GM18909 (cell line): ENCODE data around the gene CLEC9A.

Source experiments
- ATAC-seq: cut with Tn5 transposase; IDR thresholded peaks from one replicate; pipeline ENCODE4 v1.9.1; 2021; ENCODE audit warnings: mild to moderate bottlenecking; ENCODE audit not compliant: unreplicated experiment, poor library complexity

CLEC9A gene

GRCh38 chr12:10065241-10065640 is 34.8 kb downstream of the CLEC9A start:
- no peak for ATAC-seq

- no peak for ATAC-seq
Measured at GRCh38 chr12:10067264-10067663, 36.8 kb downstream of the CLEC9A start.

DNA sequence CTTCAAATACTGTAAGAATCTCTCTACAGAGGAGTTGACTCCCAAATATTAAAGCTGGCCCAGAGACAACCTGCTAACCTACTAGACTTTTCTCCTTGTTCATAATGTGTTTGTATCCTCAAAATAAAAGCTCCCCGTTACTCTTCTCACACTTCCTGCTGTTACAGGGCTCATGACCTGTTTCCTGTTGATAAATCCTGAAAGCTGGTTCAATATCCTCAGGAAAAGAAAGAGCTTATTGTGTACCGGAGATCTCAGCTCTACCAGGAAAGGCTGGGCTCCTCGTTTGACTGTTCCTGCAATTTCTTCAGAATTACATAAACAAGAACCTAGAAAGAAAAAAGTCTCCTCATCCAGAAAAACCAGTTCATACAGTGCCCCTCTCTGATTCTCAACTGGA is 37.5 kb downstream of the CLEC9A start:
- no peak for ATAC-seq

DNA sequence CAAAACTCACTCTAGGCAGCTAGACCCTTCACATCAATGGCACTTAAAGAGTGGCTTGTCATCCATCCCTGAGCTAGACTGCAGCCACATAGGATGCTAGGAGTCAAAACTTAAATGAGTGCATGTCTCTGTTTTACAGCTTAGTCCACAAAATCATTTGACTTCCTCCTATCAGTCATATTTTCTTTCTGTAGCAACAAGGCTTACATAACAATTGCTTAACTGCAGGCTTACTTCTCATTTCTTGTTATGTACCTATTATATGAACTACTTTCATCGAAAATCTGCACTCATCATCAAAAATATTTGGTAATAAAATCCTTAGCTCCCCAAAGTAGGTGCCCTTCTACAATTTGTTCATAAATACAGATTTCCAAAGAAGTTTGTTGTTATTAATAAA is 38.2 kb downstream of the CLEC9A start:
- ATAC-seq: no peak

DNA sequence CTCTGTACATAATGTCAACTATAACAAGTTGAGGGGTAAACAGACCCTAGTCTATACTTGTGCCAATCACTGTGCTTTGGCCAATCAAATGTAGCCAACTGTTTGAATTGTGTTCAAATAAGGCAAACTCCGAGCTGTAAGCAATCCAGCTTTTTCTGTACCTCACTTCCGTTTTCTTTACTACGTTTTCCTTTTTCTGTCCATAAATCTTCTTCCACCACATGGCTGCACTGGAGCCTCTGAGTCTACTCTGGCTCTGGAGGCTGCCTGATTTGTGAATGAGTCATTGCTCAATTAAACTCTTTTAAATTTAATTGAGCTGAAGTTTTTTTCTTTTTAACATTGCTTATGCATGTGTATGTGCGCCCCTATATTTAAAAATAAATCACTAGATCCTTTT is 38.6 kb downstream of the CLEC9A start:
- ATAC-seq: no peak

DNA sequence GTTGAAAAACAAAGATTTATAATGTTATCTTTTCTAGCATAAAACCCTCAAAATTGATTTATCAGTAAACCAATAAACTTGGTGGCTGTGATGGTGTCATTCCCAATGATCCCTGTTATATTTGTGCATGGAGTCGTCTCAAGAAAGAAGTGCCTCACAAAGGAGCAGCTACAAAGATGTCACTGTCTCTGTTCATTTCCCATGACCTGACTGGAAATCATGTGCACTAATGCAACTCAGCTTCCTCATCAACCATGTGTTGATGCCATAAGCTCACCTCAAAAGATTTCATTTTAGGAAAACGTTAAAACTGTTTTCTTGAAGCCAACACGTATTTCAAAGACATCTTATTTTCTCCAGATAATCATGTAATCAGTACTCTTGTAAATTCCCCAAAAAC is 39.5 kb downstream of the CLEC9A start:
- ATAC-seq: no peak

GRCh38 chr12:10070380-10070779 is 39.9 kb downstream of the CLEC9A start:
- ATAC-seq: no peak

- ATAC-seq: no peak
Measured at GRCh38 chr12:10072131-10072530, 41.6 kb downstream of the CLEC9A start.

GRCh38 chr12:10073261-10073660 is 42.8 kb downstream of the CLEC9A start:
- no peak for ATAC-seq

GRCh38 chr12:10075451-10075850 is 45.0 kb downstream of the CLEC9A start:
- ATAC-seq: no peak

DNA sequence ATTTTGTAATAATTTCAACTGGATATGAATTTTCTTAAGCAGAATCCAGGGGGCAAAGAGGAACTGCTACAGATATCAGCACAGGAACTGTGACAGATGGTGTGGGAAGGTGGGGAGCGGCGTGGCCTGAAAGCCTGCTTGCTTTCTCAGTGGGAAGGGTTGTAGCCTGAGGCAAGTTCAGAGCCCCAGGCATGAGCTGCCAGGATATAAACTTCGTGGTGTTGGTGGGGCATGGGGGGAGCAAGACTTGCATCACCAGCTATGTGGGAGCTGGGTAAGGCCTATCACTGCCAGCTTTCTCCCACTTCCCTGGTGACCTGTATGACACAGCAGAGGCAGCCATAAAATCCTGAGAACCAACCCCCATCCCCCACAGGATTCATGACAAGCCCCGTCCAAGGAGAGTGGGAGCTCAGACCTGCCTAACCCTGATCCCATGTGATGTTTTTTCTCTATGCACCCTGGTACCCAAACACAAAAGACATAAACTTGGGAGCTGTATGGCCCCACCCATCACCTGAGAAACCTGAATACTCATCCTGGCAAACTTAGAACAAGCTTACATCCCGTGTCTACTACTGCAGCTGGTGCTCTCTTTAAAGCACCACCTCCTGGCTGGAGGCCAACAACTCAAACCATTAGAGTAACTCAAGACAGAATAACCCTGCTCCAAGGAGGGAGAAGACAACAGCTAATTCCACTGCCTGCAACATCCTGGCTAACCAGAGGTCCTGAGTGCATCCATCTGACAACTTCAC is 51.8 kb downstream of the CLEC9A start:
- ATAC-seq: no peak

GRCh38 chr12:10084733-10085132 is 54.3 kb downstream of the CLEC9A start:
- ATAC-seq: no peak

GRCh38 chr12:10086387-10086786 is 55.9 kb downstream of the CLEC9A start:
- no peak for ATAC-seq

- ATAC-seq: no peak
Measured at GRCh38 chr12:10088031-10088430, 57.5 kb downstream of the CLEC9A start.

GRCh38 chr12:10088955-10089900 is 58.7 kb downstream of the CLEC9A start:
- ATAC-seq: no peak

- no peak for ATAC-seq
Measured at GRCh38 chr12:10094646-10095395, 64.3 kb downstream of the CLEC9A start.

DNA sequence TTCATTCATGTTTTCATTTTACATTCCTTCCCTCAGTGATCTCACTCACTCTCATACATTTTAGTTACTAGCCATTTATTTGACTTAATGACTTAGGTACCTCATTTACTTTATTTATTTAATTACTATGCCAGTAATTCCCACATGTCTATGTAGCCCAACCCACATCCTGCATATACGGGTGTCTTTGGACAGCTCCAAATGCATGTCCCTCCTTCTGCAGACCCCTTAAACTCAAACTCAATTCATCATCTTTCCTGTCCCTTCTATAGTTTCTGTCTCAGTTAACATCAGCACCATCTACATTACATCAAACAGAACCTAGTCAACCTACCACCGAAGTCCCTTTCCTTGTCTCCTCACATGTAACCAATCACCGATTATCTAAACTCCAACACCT is 65.5 kb downstream of the CLEC9A start:
- ATAC-seq: no peak

- no peak for ATAC-seq
Measured at GRCh38 chr12:10097521-10097920, 67.0 kb downstream of the CLEC9A start.

DNA sequence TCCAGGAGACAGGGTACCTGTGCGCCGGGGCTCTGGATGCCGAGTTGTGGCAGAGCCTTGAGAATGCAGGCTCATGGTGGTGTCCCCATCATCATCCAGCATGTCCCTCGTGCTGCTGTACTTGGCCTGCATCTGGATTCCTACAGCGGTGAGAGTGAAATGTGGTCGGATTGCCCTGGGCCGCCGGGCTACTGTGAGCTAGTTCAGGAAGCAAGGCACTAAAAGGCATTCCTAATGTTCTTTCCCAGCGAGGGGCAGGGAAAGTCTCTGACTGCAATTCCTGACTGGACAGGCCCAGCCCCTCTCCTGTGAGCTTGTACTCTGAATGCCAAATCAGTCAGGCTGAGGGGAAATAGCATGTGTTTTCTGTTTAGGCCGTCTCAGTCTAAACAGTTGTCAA is 68.3 kb downstream of the CLEC9A start, which contains the start of gene CLEC1A:
Gene CLEC1A, minus strand, starts transcription at position 195 of the 400 bp plus-strand sequence. Its CDS starts 63 bp downstream, at position 132.
- ATAC-seq: no peak

- no peak for ATAC-seq
Measured at GRCh38 chr12:10101042-10101579, 70.6 kb downstream of the CLEC9A start.
